CD4-positive, CD25-positive, alpha-beta regulatory T cell (primary cell): ENCODE data around the gene P4HTM. TPM values are rescaled to one million over a fixed set of nuclear protein-coding genes. Genes with fewer than 3 reads are reported as not detected.

Experiments used
- ATAC-seq, 2 donors: fragments of 150-1000 bp; cut with Tn5 transposase; one replicate each; pipeline ENCODE4 v1.10.0; 2021; ENCODE audit warnings: low read depth in 2 of 2, moderate number of reproducible peaks in 2 of 2, moderate library complexity in 1 of 2
- DNase-seq, 3 donors: peaks; one replicate each; pipeline versions ENCODE4 v3.0.0 to v3.0.0-alpha.2; 2012 to 2022; ENCODE audit warnings: mixed read lengths in 1 of 3
- H3K27ac ChIP-seq: one replicate; pipeline ENCODE4 v1.7.0; 2013; ENCODE audit warnings: mild to moderate bottlenecking, low read length; ENCODE audit not compliant: insufficient read depth, poor library complexity, severe bottlenecking
- H3K27me3 ChIP-seq: one replicate; pipeline ENCODE4 v1.7.0; 2013; ENCODE audit warnings: low read length; ENCODE audit not compliant: control insufficient read depth, insufficient read depth
- H3K36me3 ChIP-seq: one replicate; pipeline ENCODE4 v1.7.0; 2013; ENCODE audit warnings: mild to moderate bottlenecking, low read length, moderate library complexity; ENCODE audit not compliant: control insufficient read depth, insufficient read depth
- H3K4me1 ChIP-seq: 2 replicates; pipeline ENCODE4 v1.7.0; 2013; ENCODE audit warnings: mild to moderate bottlenecking, low read length; ENCODE audit not compliant: insufficient read depth, control insufficient read depth, poor library complexity, severe bottlenecking
- H3K4me3 ChIP-seq: one replicate; pipeline ENCODE4 v1.7.0; 2013; ENCODE audit warnings: low read depth, mild to moderate bottlenecking, low read length, moderate library complexity
- H3K9me3 ChIP-seq, 2 experiments: 1 replicate in 1 of 2; 2 replicates in 1 of 2; pipeline ENCODE4 v1.7.0; 2013; ENCODE audit warnings: low read length in 2 of 2, mild to moderate bottlenecking in 1 of 2, moderate library complexity in 1 of 2; ENCODE audit not compliant: control insufficient read depth in 2 of 2
- H3K27ac Mint-ChIP-seq, 3 donors: one replicate each; pipeline ENCODE4 v1.8.0; 2020 to 2022; ENCODE audit warnings: mild to moderate bottlenecking in 3 of 3, mixed read lengths in 3 of 3, moderate library complexity in 2 of 3
- H3K27me3 Mint-ChIP-seq: one replicate; pipeline ENCODE4 v1.8.0; 2022; ENCODE audit warnings: mild to moderate bottlenecking, mixed read lengths
- H3K36me3 Mint-ChIP-seq: one replicate; pipeline ENCODE4 v1.8.0; 2020; ENCODE audit warnings: mixed read lengths
- H3K4me1 Mint-ChIP-seq, 4 donors: one replicate each; pipeline ENCODE4 v1.8.0; 2020 to 2022; ENCODE audit warnings: mixed read lengths in 4 of 4, mild to moderate bottlenecking in 1 of 4
- H3K4me3 Mint-ChIP-seq, 4 donors: one replicate each; pipeline ENCODE4 v1.8.0; 2020 to 2022; ENCODE audit warnings: mild to moderate bottlenecking in 4 of 4, mixed read lengths in 4 of 4, moderate library complexity in 3 of 4
- H3K9me3 Mint-ChIP-seq, 7 donors: one replicate each; pipeline ENCODE4 v1.8.0; 2020 to 2022; ENCODE audit warnings: mixed read lengths in 7 of 7, mild to moderate bottlenecking in 3 of 7, moderate library complexity in 2 of 7
- polyA plus RNA-seq, 4 donors: library from polyadenylated mRNA; unstranded; fragments of 300-500 nt; fragmentation: Illumina TruSeq; gene quantifications; one replicate each; pipeline ENCODE4 v1.2.3, GENCODE V29; 2021
- total RNA-seq: library from RNA; stranded (reverse); gene quantifications from one replicate; pipeline ENCODE4 v1.2.3, GENCODE V29; 2022

Gene P4HTM, protein sequence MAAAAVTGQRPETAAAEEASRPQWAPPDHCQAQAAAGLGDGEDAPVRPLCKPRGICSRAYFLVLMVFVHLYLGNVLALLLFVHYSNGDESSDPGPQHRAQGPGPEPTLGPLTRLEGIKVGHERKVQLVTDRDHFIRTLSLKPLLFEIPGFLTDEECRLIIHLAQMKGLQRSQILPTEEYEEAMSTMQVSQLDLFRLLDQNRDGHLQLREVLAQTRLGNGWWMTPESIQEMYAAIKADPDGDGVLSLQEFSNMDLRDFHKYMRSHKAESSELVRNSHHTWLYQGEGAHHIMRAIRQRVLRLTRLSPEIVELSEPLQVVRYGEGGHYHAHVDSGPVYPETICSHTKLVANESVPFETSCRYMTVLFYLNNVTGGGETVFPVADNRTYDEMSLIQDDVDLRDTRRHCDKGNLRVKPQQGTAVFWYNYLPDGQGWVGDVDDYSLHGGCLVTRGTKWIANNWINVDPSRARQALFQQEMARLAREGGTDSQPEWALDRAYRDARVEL
- total RNA-seq (39.2 TPM), polyA plus RNA-seq (10 to 100 TPM; 19.5 to 29.9 (median 24.4) TPM)

DNA sequence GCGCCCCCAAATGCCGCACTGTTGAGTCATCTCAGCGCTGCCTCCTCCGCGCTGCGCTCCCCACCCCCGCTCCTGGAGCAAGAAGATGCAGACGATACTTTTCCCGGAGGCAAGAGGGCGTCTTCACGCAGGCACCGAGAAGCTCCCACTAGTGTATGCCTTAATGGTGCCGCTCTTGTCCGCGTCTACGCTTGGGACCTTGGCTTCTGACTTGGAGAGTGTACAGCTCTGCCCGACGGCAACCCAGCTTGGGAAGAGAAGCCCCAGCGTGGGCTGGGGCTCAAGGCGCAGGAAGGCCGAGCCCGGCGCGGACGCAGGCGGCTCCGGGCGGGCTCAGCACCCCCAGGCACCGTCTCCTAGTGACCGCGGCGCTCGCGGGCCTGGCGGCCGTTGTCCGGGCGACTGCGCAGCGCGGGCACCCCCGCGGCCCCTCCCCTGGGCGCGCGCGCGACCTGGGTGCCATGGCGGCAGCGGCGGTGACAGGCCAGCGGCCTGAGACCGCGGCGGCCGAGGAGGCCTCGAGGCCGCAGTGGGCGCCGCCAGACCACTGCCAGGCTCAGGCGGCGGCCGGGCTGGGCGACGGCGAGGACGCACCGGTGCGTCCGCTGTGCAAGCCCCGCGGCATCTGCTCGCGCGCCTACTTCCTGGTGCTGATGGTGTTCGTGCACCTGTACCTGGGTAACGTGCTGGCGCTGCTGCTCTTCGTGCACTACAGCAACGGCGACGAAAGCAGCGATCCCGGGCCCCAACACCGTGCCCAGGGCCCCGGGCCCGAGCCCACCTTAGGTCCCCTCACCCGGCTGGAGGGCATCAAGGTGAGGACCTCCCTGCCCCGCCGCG, at the start of gene P4HTM:
Gene P4HTM (plus strand): TSS at position 446 of the 840 bp plus-strand sequence. CDS start 16 bp downstream, at position 462.
- peak within 1 kb of the TSS; percentile 75 for H3K27ac ChIP-seq
- peaks cover 32% of the 10 kb centered on the region for H3K4me1 ChIP-seq
- no peaks in the 10 kb centered on the region for H3K27me3 Mint-ChIP-seq
- ATAC-seq (peak; percentile 69), DNase-seq (peak; percentile 53 to 74 (median 54))
- no peaks in the 10 kb centered on the region for H3K27me3 ChIP-seq
- no peaks in the 10 kb centered on the region for H3K9me3 ChIP-seq
- peaks cover 21 to 62% (median 36%) of the 10 kb centered on the region in 4 donors for H3K4me1 Mint-ChIP-seq
- H3K27ac Mint-ChIP-seq: peak within 1 kb of the TSS; percentile 90 to 95 (median 93)
- no peaks in the 10 kb centered on the region for H3K9me3 Mint-ChIP-seq
- H3K4me3 Mint-ChIP-seq: peak within 1 kb of the TSS; percentile 93 to 98 (median 95)
- peaks cover 6% of the 10 kb centered on the region for H3K36me3 Mint-ChIP-seq
- peak within 1 kb of the TSS; percentile 92 for H3K4me3 ChIP-seq
- H3K36me3 ChIP-seq: no peaks in the 10 kb centered on the region

DNA sequence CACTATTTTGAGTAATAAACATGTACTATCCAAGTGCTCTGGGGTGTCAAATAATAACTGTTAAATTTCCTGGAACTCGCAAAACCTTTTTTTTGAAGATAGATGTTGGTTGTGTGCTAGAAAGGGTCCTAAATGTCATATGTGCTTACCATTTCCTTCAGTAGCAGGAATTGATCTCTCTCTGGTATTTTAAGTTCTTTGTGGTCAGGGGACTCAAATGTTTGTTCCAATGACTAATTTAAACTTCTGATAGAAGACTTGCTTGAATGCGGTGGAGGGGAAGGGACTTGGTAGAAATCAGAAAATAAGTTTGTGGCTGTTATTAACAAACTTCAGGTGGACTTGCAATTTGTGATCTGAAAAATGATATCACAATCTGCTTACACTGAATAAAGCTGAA, 44.6 kb upstream of the P4HTM start:
- no peaks in the 10 kb centered on the region for H3K27me3 ChIP-seq
- H3K4me1 Mint-ChIP-seq: peaks cover 17 to 41% (median 31%) of the 10 kb centered on the region in 4 donors
- H3K27ac Mint-ChIP-seq: peak overlapping the region in 2 of 3 donors; percentile 34 to 76
- H3K4me3 Mint-ChIP-seq: no peak overlapping the region
- no peaks in the 10 kb centered on the region for H3K4me1 ChIP-seq
- no peaks in the 10 kb centered on the region for H3K9me3 Mint-ChIP-seq
- peaks cover 12% of the 10 kb centered on the region for H3K36me3 Mint-ChIP-seq
- no peaks in the 10 kb centered on the region for H3K9me3 ChIP-seq
- no peak overlapping the region for H3K4me3 ChIP-seq
- no peak overlapping the region for H3K27ac ChIP-seq
- H3K36me3 ChIP-seq: peaks cover 5% of the 10 kb centered on the region
- ATAC-seq (no peak), DNase-seq (peak in 1 of 3 donors; percentile 34)
- H3K27me3 Mint-ChIP-seq: no peaks in the 10 kb centered on the region

DNA sequence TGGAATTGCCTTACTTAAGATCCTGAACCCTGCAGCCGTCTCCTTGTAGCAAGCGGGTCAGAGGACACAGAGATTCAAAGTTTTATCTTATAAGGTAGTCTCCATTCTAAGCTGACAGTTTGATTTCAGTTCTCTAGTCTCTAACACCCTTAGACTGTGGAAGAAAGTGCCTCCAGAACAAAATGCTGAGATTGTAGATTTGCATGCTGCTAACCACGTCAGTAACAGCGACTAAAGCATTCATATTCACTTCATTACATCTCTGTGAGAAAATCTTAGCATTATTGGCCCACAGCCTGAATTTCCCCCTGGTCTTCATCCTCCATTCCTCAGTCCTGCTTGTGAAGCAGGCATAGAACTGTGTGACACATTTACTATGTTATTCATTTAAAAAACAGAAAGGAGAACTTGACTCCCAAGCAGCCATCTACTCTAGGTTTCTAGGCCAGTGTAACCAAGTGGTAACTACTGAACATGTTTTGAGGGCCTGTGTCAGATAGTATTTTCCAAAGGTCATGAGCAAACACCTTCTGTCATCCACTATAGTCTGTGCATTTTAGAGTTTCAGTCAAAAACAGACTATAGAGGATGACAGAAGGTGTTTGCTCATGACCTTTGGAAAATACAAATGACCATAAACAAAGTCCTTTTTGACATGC, 44.0 kb upstream of the P4HTM start:
- Mint-ChIP-seq H3K36me3 (peaks cover 12% of the 10 kb centered on the region), H3K9me3 (no peaks in the 10 kb centered on the region), H3K4me3 (no peak overlapping the region), H3K27ac (peak overlapping the region; percentile 3 to 77 (median 76)), H3K27me3 (no peaks in the 10 kb centered on the region), H3K4me1 (peaks cover 15 to 40% (median 30%) of the 10 kb centered on the region in 4 donors)
- Histone ChIP-seq H3K27me3 (no peaks in the 10 kb centered on the region), H3K4me1 (no peaks in the 10 kb centered on the region), H3K27ac (no peak overlapping the region), H3K9me3 (no peaks in the 10 kb centered on the region), H3K36me3 (peaks cover 5% of the 10 kb centered on the region), H3K4me3 (no peak overlapping the region)
- ATAC-seq: no peak
- DNase-seq: peak in 1 of 3 donors; percentile 16

DNA sequence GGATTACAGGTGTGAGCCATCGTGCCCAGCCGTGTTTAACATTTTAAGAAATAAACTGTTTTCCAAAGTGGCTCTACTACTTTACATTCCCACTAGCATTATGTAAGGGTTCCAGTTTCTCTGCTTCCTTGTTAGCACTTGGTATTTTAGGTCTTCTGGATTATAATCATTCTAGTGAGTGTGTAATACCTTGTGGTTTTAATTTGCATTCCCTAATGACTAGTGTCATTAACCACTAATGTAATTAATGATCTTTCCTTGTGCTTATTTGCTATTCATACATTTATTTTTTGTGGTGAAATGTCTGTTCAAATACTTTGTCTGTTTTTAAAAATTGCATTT, 40.7 kb upstream of the P4HTM start:
- H3K4me1 ChIP-seq: no peaks in the 10 kb centered on the region
- no peak overlapping the region for H3K27ac ChIP-seq
- no peaks in the 10 kb centered on the region for H3K27me3 ChIP-seq
- Mint-ChIP-seq H3K27me3 (no peaks in the 10 kb centered on the region), H3K4me1 (peaks cover 14 to 33% (median 29%) of the 10 kb centered on the region in 4 donors), H3K27ac (no peak overlapping the region), H3K9me3 (no peaks in the 10 kb centered on the region), H3K36me3 (peaks cover 11% of the 10 kb centered on the region), H3K4me3 (no peak overlapping the region)
- no peak overlapping the region for H3K4me3 ChIP-seq
- H3K36me3 ChIP-seq: peaks cover 7% of the 10 kb centered on the region
- H3K9me3 ChIP-seq: no peaks in the 10 kb centered on the region
- no peak for ATAC-seq
- DNase-seq: no peak

DNA sequence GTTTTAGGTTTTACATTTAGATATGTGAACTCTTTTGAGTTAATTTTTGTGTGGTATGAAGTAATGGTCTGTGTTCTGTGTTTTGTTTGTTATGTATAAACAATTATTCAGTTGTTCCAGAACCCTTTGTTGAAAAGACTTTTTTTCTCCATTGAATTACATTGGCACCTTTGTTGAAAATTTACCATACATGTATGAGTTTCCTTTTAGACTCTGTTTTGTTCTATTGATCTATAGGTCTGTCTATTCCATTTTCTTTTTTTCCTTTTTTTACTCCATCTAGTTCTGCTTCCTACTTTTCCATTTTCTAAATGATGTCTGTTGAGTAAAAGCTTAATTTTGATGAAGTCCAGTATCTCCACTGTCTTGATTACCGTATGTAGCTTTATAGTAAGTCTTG, 40.0 kb upstream of the P4HTM start:
- no peak overlapping the region for H3K27ac ChIP-seq
- no peaks in the 10 kb centered on the region for H3K9me3 Mint-ChIP-seq
- no peak overlapping the region for H3K4me3 Mint-ChIP-seq
- H3K36me3 Mint-ChIP-seq: peaks cover 8% of the 10 kb centered on the region
- H3K4me1 Mint-ChIP-seq: peaks cover 15 to 26% (median 22%) of the 10 kb centered on the region in 4 donors
- no peaks in the 10 kb centered on the region for H3K27me3 Mint-ChIP-seq
- H3K27me3 ChIP-seq: no peaks in the 10 kb centered on the region
- H3K9me3 ChIP-seq: no peaks in the 10 kb centered on the region
- peaks cover 13% of the 10 kb centered on the region for H3K36me3 ChIP-seq
- no peaks in the 10 kb centered on the region for H3K4me1 ChIP-seq
- no peak overlapping the region for H3K27ac Mint-ChIP-seq
- ATAC-seq (no peak), DNase-seq (no peak)
- H3K4me3 ChIP-seq: no peak overlapping the region

DNA sequence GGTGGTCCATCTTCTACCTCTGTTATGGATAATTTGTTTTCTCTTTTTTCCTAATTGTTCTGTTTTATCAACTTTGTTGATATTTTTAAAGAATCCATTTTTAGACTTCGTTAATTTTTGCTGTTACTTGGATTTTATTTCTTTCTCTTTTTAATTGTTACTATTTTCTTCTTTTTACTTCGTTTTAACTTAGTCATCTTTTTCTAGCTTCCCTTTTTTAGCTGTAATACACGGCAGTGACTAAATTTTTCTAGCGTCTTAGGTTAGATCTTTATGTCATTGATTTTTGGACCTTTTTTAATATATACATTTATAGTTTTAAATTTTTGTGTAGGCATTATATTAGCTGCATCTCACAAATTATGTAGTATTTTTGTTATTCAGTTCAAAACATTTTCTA, 38.3 kb upstream of the P4HTM start:
- Mint-ChIP-seq H3K9me3 (no peaks in the 10 kb centered on the region), H3K4me3 (no peak overlapping the region), H3K27ac (no peak overlapping the region), H3K27me3 (no peaks in the 10 kb centered on the region), H3K4me1 (peaks cover 14 to 18% (median 16%) of the 10 kb centered on the region in 4 donors), H3K36me3 (peaks cover 14% of the 10 kb centered on the region)
- Histone ChIP-seq H3K4me1 (no peaks in the 10 kb centered on the region), H3K36me3 (peaks cover 11% of the 10 kb centered on the region), H3K27me3 (no peaks in the 10 kb centered on the region), H3K9me3 (no peaks in the 10 kb centered on the region), H3K27ac (no peak overlapping the region), H3K4me3 (no peak overlapping the region)
- ATAC-seq: no peak
- DNase-seq: no peak

DNA sequence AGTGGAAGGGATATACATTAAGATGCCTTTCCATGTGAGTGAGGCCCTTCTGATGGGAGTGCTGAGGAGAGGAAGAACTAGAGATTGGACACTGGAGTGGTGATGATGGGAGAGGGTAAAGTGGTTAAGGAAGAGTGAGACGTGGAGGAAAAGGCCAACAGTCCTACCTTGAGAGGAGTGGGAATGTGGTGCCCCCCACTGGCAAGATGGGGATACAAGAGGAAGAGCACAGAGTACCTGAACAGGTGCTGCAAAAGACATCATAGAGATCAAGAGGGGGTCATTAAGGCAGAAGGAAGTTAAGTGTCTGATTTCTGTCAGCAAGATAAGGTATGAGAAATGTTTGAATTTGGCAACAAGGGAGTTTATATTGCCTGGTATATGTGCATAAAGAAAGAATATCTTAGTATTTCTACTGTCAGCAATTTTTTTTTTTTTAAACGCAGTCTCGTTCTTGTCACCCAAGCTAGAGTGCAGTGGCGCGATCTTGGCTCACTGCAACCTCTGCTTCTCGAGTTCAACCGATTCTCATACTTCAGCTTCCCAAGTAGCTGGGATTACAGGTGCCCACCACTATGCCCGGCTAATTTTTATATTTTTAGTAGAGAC, 37.4 kb upstream of the P4HTM start:
- no peaks in the 10 kb centered on the region for H3K9me3 ChIP-seq
- peak; percentile 35 to 52 (median 45) for DNase-seq
- ATAC-seq: peak; percentile 40 to 69
- no peak overlapping the region for H3K27ac ChIP-seq
- Mint-ChIP-seq H3K9me3 (no peaks in the 10 kb centered on the region), H3K4me1 (peaks cover 15 to 21% (median 17%) of the 10 kb centered on the region in 4 donors), H3K27ac (peak overlapping the region in 1 of 3 donors; percentile 3), H3K27me3 (no peaks in the 10 kb centered on the region), H3K36me3 (peaks cover 14% of the 10 kb centered on the region), H3K4me3 (no peak overlapping the region)
- H3K4me1 ChIP-seq: no peaks in the 10 kb centered on the region
- peaks cover 13% of the 10 kb centered on the region for H3K36me3 ChIP-seq
- H3K27me3 ChIP-seq: no peaks in the 10 kb centered on the region
- no peak overlapping the region for H3K4me3 ChIP-seq
